Lower leg skin (tissue), 3 donors: Measurements from ENCODE around the gene ARHGEF25.

ENCODE experiments used
- POLR2A ChIP-seq, 2 donors: fragments of 450-650 bp; IDR thresholded peaks; one replicate each; pipeline ENCODE4 v1.6.1; 2016 to 2017; ENCODE audit warnings: antibody characterized with exemption in 2 of 2, mild to moderate bottlenecking in 1 of 2, moderate library complexity in 1 of 2
- TF ChIP-seq, protein P1 (sequence below), 3 donors: fragments of 450-650 bp; IDR thresholded peaks; one replicate each; pipeline ENCODE4 v1.5.1; 2016; ENCODE audit warnings: antibody characterized with exemption in 3 of 3, mild to moderate bottlenecking in 3 of 3, moderate library complexity in 2 of 3

GRCh38 chr12:57632958-57633840, 22.0 kb downstream of the ARHGEF25 start, which contains the start of gene B4GALNT1:
- TF ChIP-seq, protein P1, sequence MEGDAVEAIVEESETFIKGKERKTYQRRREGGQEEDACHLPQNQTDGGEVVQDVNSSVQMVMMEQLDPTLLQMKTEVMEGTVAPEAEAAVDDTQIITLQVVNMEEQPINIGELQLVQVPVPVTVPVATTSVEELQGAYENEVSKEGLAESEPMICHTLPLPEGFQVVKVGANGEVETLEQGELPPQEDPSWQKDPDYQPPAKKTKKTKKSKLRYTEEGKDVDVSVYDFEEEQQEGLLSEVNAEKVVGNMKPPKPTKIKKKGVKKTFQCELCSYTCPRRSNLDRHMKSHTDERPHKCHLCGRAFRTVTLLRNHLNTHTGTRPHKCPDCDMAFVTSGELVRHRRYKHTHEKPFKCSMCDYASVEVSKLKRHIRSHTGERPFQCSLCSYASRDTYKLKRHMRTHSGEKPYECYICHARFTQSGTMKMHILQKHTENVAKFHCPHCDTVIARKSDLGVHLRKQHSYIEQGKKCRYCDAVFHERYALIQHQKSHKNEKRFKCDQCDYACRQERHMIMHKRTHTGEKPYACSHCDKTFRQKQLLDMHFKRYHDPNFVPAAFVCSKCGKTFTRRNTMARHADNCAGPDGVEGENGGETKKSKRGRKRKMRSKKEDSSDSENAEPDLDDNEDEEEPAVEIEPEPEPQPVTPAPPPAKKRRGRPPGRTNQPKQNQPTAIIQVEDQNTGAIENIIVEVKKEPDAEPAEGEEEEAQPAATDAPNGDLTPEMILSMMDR (IDR thresholded peaks at IDR 0.05), result peak in 1 of 3 donors; percentile 53
- TF ChIP-seq POLR2A (IDR thresholded peaks at IDR 0.05), result no peak
